IPS DF 4.7 (cell line): Measurements from ENCODE around the gene CCDC154.

Source experiments
- DNase-seq: peaks from one replicate; pipeline ENCODE4 v3.0.0-alpha.2; 2013; ENCODE audit warnings: low spot score; ENCODE audit errors: extremely low read depth

Gene CCDC154

GRCh38 chr16:1438229-1439057, 5.9 kb downstream of the CCDC154 start:
- no peak for DNase-seq

- no peak for DNase-seq
Measured at GRCh38 chr16:1437606-1438005, 6.8 kb downstream of the CCDC154 start.

- no peak for DNase-seq
Measured at GRCh38 chr16:1436731-1437355, 7.5 kb downstream of the CCDC154 start.

GRCh38 chr16:1435921-1436697, 8.2 kb downstream of the CCDC154 start:
- DNase-seq, result no peak

GRCh38 chr16:1434644-1435592, 9.4 kb downstream of the CCDC154 start:
- no peak for DNase-seq

- no peak for DNase-seq
Measured at GRCh38 chr16:1433756-1434155, 10.6 kb downstream of the CCDC154 start.

GRCh38 chr16:1433263-1433560, 11.1 kb downstream of the CCDC154 start:
- DNase-seq, result no peak

GRCh38 chr16:1432388-1433262, 11.7 kb downstream of the CCDC154 start:
- no peak for DNase-seq

- DNase-seq, result no peak
Measured at GRCh38 chr16:1431497-1432270, 12.7 kb downstream of the CCDC154 start.

- DNase-seq, result no peak
Measured at GRCh38 chr16:1430759-1431496, 13.4 kb downstream of the CCDC154 start, which contains the start of gene PERCC1. Gene PERCC1 (plus strand): TSS chr16:1431078. CDS start chr16:1432594, 1,516 bp downstream.

- no peak for DNase-seq
Measured at GRCh38 chr16:1430214-1430758, 14.1 kb downstream of the CCDC154 start.

- no peak for DNase-seq
Measured at GRCh38 chr16:1429631-1430030, 14.7 kb downstream of the CCDC154 start.

GRCh38 chr16:1429012-1429411, 15.3 kb downstream of the CCDC154 start:
- DNase-seq, result no peak

GRCh38 chr16:1428511-1428910, 15.8 kb downstream of the CCDC154 start:
- no peak for DNase-seq

- DNase-seq, result no peak
Measured at GRCh38 chr16:1427473-1428461, 16.6 kb downstream of the CCDC154 start.

GRCh38 chr16:1426734-1427471, 17.5 kb downstream of the CCDC154 start:
- no peak for DNase-seq
